Measurements from ENCODE around the gene ZFHX2.

Gene ZFHX2

DNA sequence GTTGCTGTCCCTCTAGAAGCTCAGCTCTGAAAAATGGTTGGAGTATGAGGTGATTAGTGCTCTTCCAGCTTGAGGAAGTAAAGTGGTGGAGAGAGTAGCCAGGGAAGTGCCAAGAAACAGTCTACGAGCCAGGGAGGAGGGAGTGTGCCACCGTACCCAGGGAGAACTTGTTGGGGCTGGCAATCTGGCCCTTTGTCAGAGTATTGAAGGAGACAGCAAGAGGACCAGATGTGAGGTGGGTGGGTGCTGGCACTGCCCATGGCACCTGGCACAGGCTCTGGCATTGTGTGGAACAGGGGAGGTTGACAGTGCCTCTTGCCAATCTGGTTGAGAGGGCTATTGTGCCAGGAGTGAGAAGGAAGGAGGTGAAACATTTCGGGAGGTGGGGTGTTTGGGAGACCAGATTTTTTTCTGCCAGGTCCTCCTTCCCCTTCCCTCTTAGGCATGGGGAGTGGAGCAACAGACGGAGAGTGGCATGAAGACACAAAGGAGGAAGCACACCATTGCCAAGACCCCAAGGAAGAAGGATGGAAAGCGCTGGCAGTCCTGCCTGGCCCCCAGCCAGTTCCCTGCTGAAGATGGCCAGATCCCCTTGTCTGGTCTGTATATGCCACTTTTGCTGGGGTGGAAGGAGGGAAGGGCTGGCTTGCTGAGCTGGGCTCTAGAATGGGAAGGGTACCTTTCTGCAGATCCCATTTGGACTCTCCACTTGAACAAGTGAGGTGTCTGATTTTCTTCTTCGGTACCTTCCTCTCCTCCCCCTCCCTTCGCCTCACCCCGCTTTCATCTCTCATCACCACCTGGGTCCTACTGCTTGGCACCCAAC, 37.5 kb downstream of the ZFHX2 start:
- peaks cover 5% of the 10 kb centered on the region for H3K4me1 ChIP-seq (ENCODE audit: control insufficient read depth, insufficient read depth, low read depth, low read length)
- H3K18ac ChIP-seq (ENCODE audit: low read depth in 1 of 2, low read length in 2 of 2), result no peak overlapping the region
- peak overlapping the region in 1 of 2 experiments; percentile 86 for H3K23ac ChIP-seq (ENCODE audit: low read length in 2 of 2)
- no peaks in the 10 kb centered on the region for H3K79me1 ChIP-seq (replicated peaks; ENCODE audit: low read length, poor library complexity, severe bottlenecking)
- no peak for DNase-seq
- no peak overlapping the region for H3K14ac ChIP-seq (ENCODE audit: low read length in 2 of 2)
- WGBS, result 90% methylated on average over 7 of the region's 8 CpGs
- H3K27ac ChIP-seq (ENCODE audit: low read length, poor library complexity, severe bottlenecking), result no peak overlapping the region
- no peak overlapping the region for H2BK120ac ChIP-seq (ENCODE audit: low read depth, low read length)
- H3K4ac ChIP-seq (ENCODE audit: low read depth in 1 of 2, low read length in 2 of 2), result no peak overlapping the region
- no peak overlapping the region for H2AFZ ChIP-seq (ENCODE audit: low read depth, low read length)
- no peak overlapping the region for H2AK5ac ChIP-seq (ENCODE audit: low read length, severe bottlenecking)
- H2BK15ac ChIP-seq (ENCODE audit: low read depth, poor library complexity, severe bottlenecking), result no peak overlapping the region
- peaks cover 0 to 14% of the 10 kb centered on the region in 2 experiments for H3K36me3 ChIP-seq (ENCODE audit: control insufficient read depth in 1 of 2, insufficient read depth in 2 of 2, low read depth in 1 of 2, low read length in 2 of 2)
- H3K27me3 ChIP-seq (ENCODE audit: control insufficient read depth in 1 of 2, insufficient read depth in 1 of 2, low read length in 2 of 2), result no peaks in the 10 kb centered on the region
- no peak overlapping the region for H4K8ac ChIP-seq (ENCODE audit: low read length)
- no peak overlapping the region for H4K91ac ChIP-seq (ENCODE audit: low read length)
- H3K9ac ChIP-seq (ENCODE audit: low read length), result no peak overlapping the region
- H2BK12ac ChIP-seq (ENCODE audit: low read length in 2 of 2), result no peak overlapping the region
- H3K4me2 ChIP-seq (ENCODE audit: low read length, poor library complexity, severe bottlenecking), result no peak overlapping the region
- H2BK5ac ChIP-seq (ENCODE audit: low read depth, low read length, poor library complexity, severe bottlenecking), result no peak overlapping the region
- H3K9me3 ChIP-seq (ENCODE audit: control insufficient read depth, low read length), result no peaks in the 10 kb centered on the region
- H3K4me3 ChIP-seq (ENCODE audit: insufficient read depth in 1 of 2, low read depth in 1 of 2, low read length in 2 of 2), result no peak overlapping the region

DNA sequence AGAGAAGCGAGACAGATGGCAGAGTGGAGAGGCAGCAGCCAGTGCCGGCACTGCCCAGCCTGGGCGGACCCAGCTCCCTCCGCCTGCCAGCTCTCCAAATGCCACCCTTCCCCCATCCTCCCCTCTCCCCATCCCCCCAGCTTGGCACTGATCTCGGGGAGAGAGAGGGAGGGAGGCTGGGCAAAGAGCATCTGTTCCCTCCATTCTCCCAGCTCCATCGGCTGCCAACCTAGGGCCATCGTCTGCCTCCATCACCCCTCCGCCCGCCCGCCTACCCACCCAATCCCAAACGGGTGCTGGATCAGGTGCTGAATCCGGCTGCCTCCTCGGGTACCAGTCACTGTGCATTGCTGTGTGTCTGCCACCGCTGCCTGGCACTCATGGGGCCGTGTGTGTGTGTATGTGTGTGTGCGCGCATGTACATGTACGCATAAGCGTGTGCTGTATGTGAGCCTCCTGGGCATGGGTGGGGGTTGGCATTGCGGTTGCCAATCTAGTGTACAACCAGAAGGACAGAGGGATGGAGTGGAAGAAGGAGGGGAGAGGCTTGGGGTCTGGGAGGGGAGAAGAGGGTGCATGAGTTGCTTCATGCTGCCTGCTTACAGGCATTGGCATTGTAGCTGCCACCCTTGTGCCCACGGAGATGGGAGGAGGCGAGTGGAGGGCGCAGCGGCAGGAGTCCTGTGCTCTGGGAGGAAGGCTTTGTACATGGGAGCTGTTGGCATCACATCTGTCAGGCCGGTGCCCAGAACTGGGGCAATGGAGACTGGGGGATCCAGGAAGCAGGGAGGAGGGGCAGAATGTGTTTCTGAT, 38.4 kb downstream of the ZFHX2 start:
- no peak overlapping the region for H3K4ac ChIP-seq (ENCODE audit: low read depth in 1 of 2, low read length in 2 of 2)
- DNase-seq, result no peak
- H2AK5ac ChIP-seq (ENCODE audit: low read length, severe bottlenecking), result no peak overlapping the region
- H2AFZ ChIP-seq (ENCODE audit: low read depth, low read length), result no peak overlapping the region
- no peak overlapping the region for H2BK120ac ChIP-seq (ENCODE audit: low read depth, low read length)
- no peak overlapping the region for H3K27ac ChIP-seq (ENCODE audit: low read length, poor library complexity, severe bottlenecking)
- no peaks in the 10 kb centered on the region for H3K27me3 ChIP-seq (ENCODE audit: control insufficient read depth in 1 of 2, insufficient read depth in 1 of 2, low read length in 2 of 2)
- H2BK12ac ChIP-seq (ENCODE audit: low read length in 2 of 2), result no peak overlapping the region
- peaks cover 0 to 14% of the 10 kb centered on the region in 2 experiments for H3K36me3 ChIP-seq (ENCODE audit: control insufficient read depth in 1 of 2, insufficient read depth in 2 of 2, low read depth in 1 of 2, low read length in 2 of 2)
- no peak overlapping the region for H2BK15ac ChIP-seq (ENCODE audit: low read depth, poor library complexity, severe bottlenecking)
- peak overlapping the region in 1 of 2 experiments; percentile 3 for H3K23ac ChIP-seq (ENCODE audit: low read length in 2 of 2)
- H3K9me3 ChIP-seq (ENCODE audit: control insufficient read depth, low read length), result no peaks in the 10 kb centered on the region
- H3K79me1 ChIP-seq (replicated peaks; ENCODE audit: low read length, poor library complexity, severe bottlenecking), result no peaks in the 10 kb centered on the region
- no peak overlapping the region for H3K4me2 ChIP-seq (ENCODE audit: low read length, poor library complexity, severe bottlenecking)
- 88% methylated on average over 19 of the region's 25 CpGs for WGBS
- no peak overlapping the region for H3K18ac ChIP-seq (ENCODE audit: low read depth in 1 of 2, low read length in 2 of 2)
- H2BK5ac ChIP-seq (ENCODE audit: low read depth, low read length, poor library complexity, severe bottlenecking), result no peak overlapping the region
- no peak overlapping the region for H3K9ac ChIP-seq (ENCODE audit: low read length)
- H3K4me3 ChIP-seq (ENCODE audit: insufficient read depth in 1 of 2, low read depth in 1 of 2, low read length in 2 of 2), result peak overlapping the region in 1 of 2 experiments; percentile 30
- H3K4me1 ChIP-seq (ENCODE audit: control insufficient read depth, insufficient read depth, low read depth, low read length), result peaks cover 1% of the 10 kb centered on the region
- H4K91ac ChIP-seq (ENCODE audit: low read length), result peak overlapping the region; percentile 29
- H4K8ac ChIP-seq (ENCODE audit: low read length), result no peak overlapping the region
- H3K14ac ChIP-seq (ENCODE audit: low read length in 2 of 2), result no peak overlapping the region

DNA sequence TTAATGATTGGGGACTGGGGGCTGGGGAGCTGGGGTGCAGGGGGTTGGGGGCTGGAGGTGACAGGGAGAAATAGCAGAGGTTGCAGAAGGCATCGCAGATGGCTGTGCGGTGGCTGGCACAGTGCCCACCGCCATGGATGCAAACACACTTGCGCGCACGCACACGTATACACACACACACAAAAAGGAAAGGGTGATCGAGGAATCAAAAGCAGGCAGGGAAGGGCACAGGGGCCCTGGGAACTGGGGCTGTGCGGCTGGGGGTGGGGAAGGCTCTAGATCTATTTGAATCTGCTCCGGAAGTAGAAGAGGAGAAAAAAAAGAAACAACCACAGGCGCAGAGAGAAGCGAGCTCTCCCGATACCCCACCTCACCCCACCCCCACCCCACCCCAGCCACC, 39.4 kb downstream of the ZFHX2 start:
- H3K27ac ChIP-seq (ENCODE audit: low read length, poor library complexity, severe bottlenecking), result no peak overlapping the region
- no peak overlapping the region for H2BK12ac ChIP-seq (ENCODE audit: low read length in 2 of 2)
- no peak overlapping the region for H3K9ac ChIP-seq (ENCODE audit: low read length)
- H3K27me3 ChIP-seq (ENCODE audit: control insufficient read depth in 1 of 2, insufficient read depth in 1 of 2, low read length in 2 of 2), result no peaks in the 10 kb centered on the region
- no peak overlapping the region for H3K23ac ChIP-seq (ENCODE audit: low read length in 2 of 2)
- no peak overlapping the region for H3K18ac ChIP-seq (ENCODE audit: low read depth in 1 of 2, low read length in 2 of 2)
- H2BK5ac ChIP-seq (ENCODE audit: low read depth, low read length, poor library complexity, severe bottlenecking), result no peak overlapping the region
- no peak overlapping the region for H4K91ac ChIP-seq (ENCODE audit: low read length)
- no peak overlapping the region for H3K4me2 ChIP-seq (ENCODE audit: low read length, poor library complexity, severe bottlenecking)
- no peak overlapping the region for H2BK15ac ChIP-seq (ENCODE audit: low read depth, poor library complexity, severe bottlenecking)
- WGBS, result 96% methylated on average over 8 of the region's 13 CpGs
- no peak overlapping the region for H3K4ac ChIP-seq (ENCODE audit: low read depth in 1 of 2, low read length in 2 of 2)
- H3K36me3 ChIP-seq (ENCODE audit: control insufficient read depth in 1 of 2, insufficient read depth in 2 of 2, low read depth in 1 of 2, low read length in 2 of 2), result peaks cover 0 to 14% of the 10 kb centered on the region in 2 experiments
- no peak overlapping the region for H2AK5ac ChIP-seq (ENCODE audit: low read length, severe bottlenecking)
- no peaks in the 10 kb centered on the region for H3K79me1 ChIP-seq (replicated peaks; ENCODE audit: low read length, poor library complexity, severe bottlenecking)
- no peak overlapping the region for H2BK120ac ChIP-seq (ENCODE audit: low read depth, low read length)
- no peak for DNase-seq
- H3K4me3 ChIP-seq (ENCODE audit: insufficient read depth in 1 of 2, low read depth in 1 of 2, low read length in 2 of 2), result no peak overlapping the region
- H3K4me1 ChIP-seq (ENCODE audit: control insufficient read depth, insufficient read depth, low read depth, low read length), result peaks cover 1% of the 10 kb centered on the region
- H3K14ac ChIP-seq (ENCODE audit: low read length in 2 of 2), result no peak overlapping the region
- no peak overlapping the region for H4K8ac ChIP-seq (ENCODE audit: low read length)
- no peaks in the 10 kb centered on the region for H3K9me3 ChIP-seq (ENCODE audit: control insufficient read depth, low read length)
- no peak overlapping the region for H2AFZ ChIP-seq (ENCODE audit: low read depth, low read length)

DNA sequence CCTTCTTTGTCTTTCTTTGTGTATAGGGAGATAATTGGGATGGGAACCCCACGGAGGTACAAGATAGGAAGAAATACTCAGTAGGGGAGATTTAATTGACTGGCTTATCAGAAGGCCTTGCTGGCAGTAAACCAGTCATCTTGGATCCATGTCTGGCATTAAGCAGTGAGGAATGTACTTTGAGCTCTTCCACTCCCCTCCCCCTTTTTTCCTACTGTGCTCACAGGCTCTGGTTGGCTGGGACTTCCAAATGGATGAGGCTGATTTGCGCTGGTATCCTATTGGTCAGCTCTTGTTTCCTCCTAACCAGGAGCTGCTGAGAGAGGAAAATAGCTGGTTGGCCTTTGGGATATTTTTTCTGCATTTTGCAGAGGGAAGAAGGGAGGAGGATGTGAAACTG, 57.3 kb downstream of the ZFHX2 start:
- H3K4me3 ChIP-seq (ENCODE audit: insufficient read depth in 1 of 2, low read depth in 1 of 2, low read length in 2 of 2), result no peak overlapping the region
- no peak overlapping the region for H3K9ac ChIP-seq (ENCODE audit: low read length)
- no peak overlapping the region for H3K14ac ChIP-seq (ENCODE audit: low read length in 2 of 2)
- H3K4me1 ChIP-seq (ENCODE audit: control insufficient read depth, insufficient read depth, low read depth, low read length), result no peaks in the 10 kb centered on the region
- H2BK120ac ChIP-seq (ENCODE audit: low read depth, low read length), result no peak overlapping the region
- WGBS, result 50% methylated on average over 2 of the region's 2 CpGs
- H3K9me3 ChIP-seq (ENCODE audit: control insufficient read depth, low read length), result no peaks in the 10 kb centered on the region
- no peak overlapping the region for H4K91ac ChIP-seq (ENCODE audit: low read length)
- H3K4ac ChIP-seq (ENCODE audit: low read depth in 1 of 2, low read length in 2 of 2), result no peak overlapping the region
- DNase-seq, result no peak
- H2AFZ ChIP-seq (ENCODE audit: low read depth, low read length), result no peak overlapping the region
- H3K27ac ChIP-seq (ENCODE audit: low read length, poor library complexity, severe bottlenecking), result no peak overlapping the region
- H4K8ac ChIP-seq (ENCODE audit: low read length), result no peak overlapping the region
- H3K27me3 ChIP-seq (ENCODE audit: control insufficient read depth in 1 of 2, insufficient read depth in 1 of 2, low read length in 2 of 2), result no peaks in the 10 kb centered on the region
- H3K79me1 ChIP-seq (replicated peaks; ENCODE audit: low read length, poor library complexity, severe bottlenecking), result peaks cover 1% of the 10 kb centered on the region
- no peak overlapping the region for H2BK15ac ChIP-seq (ENCODE audit: low read depth, poor library complexity, severe bottlenecking)
- H3K18ac ChIP-seq (ENCODE audit: low read depth in 1 of 2, low read length in 2 of 2), result no peak overlapping the region
- H2BK12ac ChIP-seq (ENCODE audit: low read length in 2 of 2), result no peak overlapping the region
- H2AK5ac ChIP-seq (ENCODE audit: low read length, severe bottlenecking), result no peak overlapping the region
- H2BK5ac ChIP-seq (ENCODE audit: low read depth, low read length, poor library complexity, severe bottlenecking), result no peak overlapping the region
- no peak overlapping the region for H3K23ac ChIP-seq (ENCODE audit: low read length in 2 of 2)
- H3K36me3 ChIP-seq (ENCODE audit: control insufficient read depth in 1 of 2, insufficient read depth in 2 of 2, low read depth in 1 of 2, low read length in 2 of 2), result no peaks in the 10 kb centered on the region
- no peak overlapping the region for H3K4me2 ChIP-seq (ENCODE audit: low read length, poor library complexity, severe bottlenecking)
